K562 (cell line): ENCODE results near the gene POLR3E. TPM values are rescaled to one million over a fixed set of nuclear protein-coding genes. Genes with fewer than 3 reads are reported as not detected.

Experiments
- ATAC-seq: fragments of 200-7000 bp; cut with Tn5 transposase; 3 replicates; pipeline ENCODE4 v1.9.1; 2020; ENCODE audit warnings: moderate library complexity
- BruUV-seq: library from RNA; stranded (reverse); fragments of 400-500 nt; replicated peaks from 2 replicates; lab custom pipeline; 2021; lab: Mats Ljungman, UMichigan
- CTCF ChIA-PET: fragments of 300-600 bp; formaldehyde crosslinking; extraction: SDS; loops from one replicate; lab custom pipeline; 2021; ENCODE audit warnings: low intra/inter-chr PET ratio; lab: Yijun Ruan, JAX
- POLR2A ChIA-PET: fragments of 300-600, 350-650 bp; sonication (Branson Sonifier 250); formaldehyde crosslinking; extraction: SDS; loops from one replicate; lab custom pipeline; 2021; ENCODE audit warnings: antibody characterized with exemption, inconsistent platforms; lab: Yijun Ruan, JAX
- DNase-seq, 4 experiments: peaks; one replicate each; pipeline versions ENCODE4 v3.0.0 to v3.0.0-alpha.2; 2011 to 2018; ENCODE audit warnings: low spot score in 3 of 4, mixed read lengths in 3 of 4; ENCODE audit errors: extremely low read depth in 1 of 4
- FAIRE-seq: peaks from 2 replicates; lab custom pipeline; 2011; peaks lifted over from hg19 to GRCh38; lab: Jason Lieb, UNC
- H2AFZ ChIP-seq: 2 replicates; pipeline ENCODE4 v1.6.0; 2011; ENCODE audit warnings: low read depth, low read length, control low read depth, inconsistent platforms
- H3K27ac ChIP-seq: fragments of 200-600 bp; 3 replicates; pipeline ENCODE4 v1.8.0; 2011; ENCODE audit warnings: low read depth, mild to moderate bottlenecking, control low read depth, inconsistent platforms, low read length, moderate library complexity, mixed read lengths; ENCODE audit errors: extremely low read depth
- H3K27me3 ChIP-seq, 2 experiments: fragments of 300-600 bp in 1 of 2; 2 replicates in 1 of 2; 3 replicates in 1 of 2; pipeline versions ENCODE4 v1.6.0 to v1.8.0; 2011; ENCODE audit warnings: inconsistent platforms in 2 of 2, low read length in 2 of 2, mild to moderate bottlenecking in 1 of 2, mixed read lengths in 1 of 2, moderate library complexity in 1 of 2; ENCODE audit not compliant: control insufficient read depth in 2 of 2, insufficient read depth in 2 of 2
- H3K36me3 ChIP-seq: fragments of 300-600 bp; 3 replicates; pipeline ENCODE4 v1.8.0; 2011; ENCODE audit warnings: mild to moderate bottlenecking, low read length, inconsistent platforms; ENCODE audit not compliant: control insufficient read depth, insufficient read depth
- H3K4me1 ChIP-seq, 2 experiments: fragments of 200-600 bp in 1 of 2; replicated peaks in 1 of 2; 2 replicates in 1 of 2; 3 replicates in 1 of 2; pipeline versions ENCODE4 v1.5.1 to v1.8.0; 2011; ENCODE audit warnings: inconsistent platforms in 2 of 2, low read length in 2 of 2, mild to moderate bottlenecking in 1 of 2, mixed read lengths in 1 of 2, moderate library complexity in 1 of 2; ENCODE audit not compliant: control insufficient read depth in 2 of 2, insufficient read depth in 2 of 2
- H3K4me2 ChIP-seq: 2 replicates; pipeline ENCODE4 v1.6.1; 2011; ENCODE audit warnings: low read length, control low read depth, inconsistent platforms, mixed read lengths; ENCODE audit not compliant: insufficient read depth
- H3K4me3 ChIP-seq: fragments of 200-600 bp; sonication (generic), shearing (Covaris generic); 2 replicates; pipeline ENCODE4 v1.5.1; 2016; ENCODE audit warnings: control low read depth, inconsistent platforms
- H3K79me2 ChIP-seq: fragments of 200-600 bp; 3 replicates; pipeline ENCODE4 v1.8.0; 2011; ENCODE audit warnings: low read length, inconsistent platforms; ENCODE audit not compliant: control insufficient read depth, insufficient read depth
- H3K9ac ChIP-seq, 2 experiments: 2 replicates each; pipeline versions ENCODE4 v1.6.0 to v1.6.1; 2011; ENCODE audit warnings: low read depth in 2 of 2, low read length in 2 of 2, control low read depth in 1 of 2, inconsistent platforms in 1 of 2, mild to moderate bottlenecking in 1 of 2, mixed read lengths in 1 of 2; ENCODE audit not compliant: insufficient read depth in 1 of 2
- H3K9me1 ChIP-seq: one replicate; pipeline ENCODE4 v1.6.0; 2011; ENCODE audit warnings: inconsistent platforms, mild to moderate bottlenecking, low read length, moderate library complexity; ENCODE audit not compliant: control insufficient read depth, insufficient read depth
- H3K9me3 ChIP-seq: replicated peaks from 2 replicates; pipeline ENCODE4 v1.5.1; 2011; ENCODE audit warnings: low read depth, low read length, inconsistent platforms; ENCODE audit not compliant: control insufficient read depth, insufficient read depth
- H4K20me1 ChIP-seq: replicated peaks from 2 replicates; pipeline ENCODE4 v1.6.1; 2011; ENCODE audit warnings: low read length, inconsistent platforms, mixed read lengths; ENCODE audit not compliant: control insufficient read depth, insufficient read depth
- ADNP ChIP-seq: fragments of 200-800 bp; sonication (Bioruptor generic); IDR thresholded peaks from 2 replicates; pipeline ENCODE4 v1.6.1; 2016; ENCODE audit warnings: missing genetic modification characterization, missing compliant biosample characterization
- ARID1B ChIP-seq: fragments of 450-650 bp; IDR thresholded peaks from 2 replicates; pipeline ENCODE4 v1.6.1; 2016; ENCODE audit warnings: antibody characterized with exemption, mild to moderate bottlenecking, inconsistent platforms
- CEBPG ChIP-seq, 3 experiments: fragments of 200-800 bp in 1 of 3; sonication (Bioruptor generic) in 1 of 3; sonication (generic) in 1 of 3; formaldehyde crosslinking in 1 of 3; IDR thresholded peaks in 2 of 3; conservative IDR thresholded peaks in 1 of 3; 2 replicates each; pipeline versions ENCODE4 v1.6.1 to v1.8.0; 2016 to 2022; ENCODE audit warnings: missing compliant biosample characterization in 2 of 3, missing genetic modification characterization in 2 of 3, mild to moderate bottlenecking in 1 of 3, missing genetic modification reagents in 1 of 3
- FOS ChIP-seq: IDR thresholded peaks from 3 replicates; pipeline ENCODE4 v1.6.1; 2011; ENCODE audit not compliant: insufficient read length; ENCODE audit errors: extremely low read depth
- PTTG1 ChIP-seq: fragments of 450-650 bp; IDR thresholded peaks from 2 replicates; pipeline ENCODE4 v1.6.1; 2016; ENCODE audit warnings: low read depth, mild to moderate bottlenecking, missing genetic modification characterization, missing compliant biosample characterization
- WGBS: fragments of 100-300 bp; shearing (Covaris generic); methylation state at CpG from one replicate; pipeline ENCODE4 v1.1.6; 2016; ENCODE audit warnings: low coverage, mixed read lengths; ENCODE audit not compliant: insufficient coverage; ENCODE audit errors: missing lambda C conversion rate; 5-methylcytosine and 5-hydroxymethylcytosine counted together
- in situ Hi-C: fragments of 300-500 bp; cut with MboI; formaldehyde crosslinking; loops from 4 replicates; pipeline ENCODE4 v1.15.0; 2018; ENCODE audit warnings: inconsistent platforms, mixed read lengths
- intact Hi-C: fragments of 100-400 bp; cut with micrococcal nuclease; formaldehyde crosslinking; loops from 2 replicates; pipeline ENCODE4 v1.14.2; 2022
- polyA plus RNA-seq, 8 experiments: library from polyadenylated mRNA; depleted of rRNA in 4 of 8; stranded (reverse) in 5 of 8; unstranded in 3 of 8; fragments of >200 nt; fragmentation: Nextera tagmentation in 2 of 8; fragmentation: Illumina TruSeq in 1 of 8; extraction: Ambion mirVana in 2 of 8; extraction: Trizol in 1 of 8; gene quantifications; 2 replicates each; pipeline versions ENCODE4 v1.2.1 to v1.2.3, GENCODE V29; 2011 to 2014; ENCODE audit warnings: inconsistent platforms in 1 of 8, missing spikeins in 1 of 8
- total RNA-seq, 7 experiments: library from RNA; depleted of rRNA in 6 of 7; stranded (reverse); fragments of >200 nt in 6 of 7; fragmentation: Illumina TruSeq in 2 of 7; extraction: Trizol in 2 of 7; gene quantifications; 2 replicates each; pipeline versions ENCODE4 v1.2.1 to v1.2.3, GENCODE V29; 2011 to 2021; ENCODE audit warnings: low replicate concordance in 1 of 7
- TF ChIP-seq, protein P1 (sequence below): fragments of 250-450 bp; sonication (Bioruptor Pico); IDR thresholded peaks from 2 replicates; pipeline ENCODE4 v1.4.0; 2020

Gene POLR3E
- total and polyA plus RNA-seq, 9 of the 15 experiments (the other 6 are each of a cell fraction or from before 2014, with no cell fraction given) = 17.7 to 151 (median 82.6) TPM

DNA sequence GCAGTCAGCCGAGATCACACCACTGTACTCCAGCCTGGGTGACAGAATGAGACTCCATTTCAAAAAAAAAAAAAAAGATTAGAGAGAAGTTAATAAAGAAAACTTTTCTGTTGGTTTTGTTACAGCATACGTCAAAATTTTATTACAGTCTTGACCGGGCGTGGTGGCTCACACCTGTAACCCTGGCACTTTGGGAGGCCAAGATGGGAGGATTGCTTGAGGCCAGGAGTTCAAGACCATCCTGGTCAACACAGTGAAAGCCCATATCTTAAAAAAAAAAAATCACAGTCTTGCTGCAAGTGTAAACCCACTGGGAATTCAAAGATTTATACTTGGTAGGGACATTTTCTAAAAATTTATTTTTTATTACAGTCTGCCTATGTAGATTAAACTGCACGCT lies 6.2 kb upstream of the POLR3E start:
- H3K79me2 ChIP-seq = no peaks in the 10 kb centered on the region
- no peak overlapping the region for H3K4me3 ChIP-seq
- ChIA-PET POLR2A (no interaction called here), CTCF (no interaction called here)
- ATAC-seq = no peak
- intact Hi-C loops (no loop called here), in situ Hi-C loops (no loop called here)
- peaks cover 6 to 28% of the 10 kb centered on the region in 2 experiments; a peak in 4 of 5 replicates for H3K4me1 ChIP-seq
- no peak for DNase-seq
- 90% methylated on average over 4 of the region's 5 CpGs for WGBS
- BruUV-seq = no TSS peak
- no peaks in the 10 kb centered on the region for H3K9me3 ChIP-seq
- no peaks in the 10 kb centered on the region for H4K20me1 ChIP-seq
- no peak overlapping the region for H2AFZ ChIP-seq
- H3K27me3 ChIP-seq = no peaks in the 10 kb centered on the region
- no peak overlapping the region for H3K27ac ChIP-seq
- peaks cover under 1% of the 10 kb centered on the region; the same call in 1 of the 3 replicates for H3K36me3 ChIP-seq
- no peak for FAIRE-seq
- no peaks in the 10 kb centered on the region for H3K9me1 ChIP-seq
- no peak for TF ChIP-seq FOS
- 0 out of 2 replicates have a peak, but pooled peaks have one; percentile 53 for TF ChIP-seq ADNP (tag)
- TF ChIP-seq PTTG1 = 0 out of 2 replicates have a peak, but pooled peaks have one; percentile 14
- no peak overlapping the region for H3K4me2 ChIP-seq
- H3K9ac ChIP-seq = no peak overlapping the region

DNA sequence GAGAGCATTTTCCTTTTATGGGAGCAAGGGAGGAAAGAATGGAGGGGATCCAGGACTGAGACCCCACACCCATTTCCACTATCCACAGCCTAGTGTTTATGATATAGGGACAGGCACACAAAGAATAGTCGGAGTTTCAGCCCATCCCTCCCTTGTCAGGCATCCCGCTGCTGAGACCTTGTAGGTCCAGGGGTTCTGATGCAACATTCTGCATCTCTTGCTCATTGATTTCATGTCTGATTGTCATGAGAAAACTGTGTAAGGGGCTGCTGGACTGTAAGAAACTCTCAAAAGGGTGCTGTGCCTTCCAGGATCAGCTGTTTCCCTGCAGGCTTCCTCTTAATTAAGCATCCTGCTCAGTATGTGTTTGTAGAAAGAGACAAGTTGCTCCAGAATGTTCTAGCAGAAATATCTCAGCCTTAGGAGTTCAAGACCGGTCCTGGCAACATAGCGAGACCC lies 5.3 kb upstream of the POLR3E start:
- no peaks in the 10 kb centered on the region for H3K27me3 ChIP-seq
- H3K4me3 ChIP-seq = no peak overlapping the region
- ATAC-seq (peak; percentile 80), DNase-seq (peak in 3 of 4 experiments; percentile 8 to 51 (median 35)), FAIRE-seq (no peak)
- no TSS peak for BruUV-seq
- in situ Hi-C loops (no loop called here), intact Hi-C loops (no loop called here)
- 29% methylated on average over 4 of the region's 4 CpGs for WGBS
- no peaks in the 10 kb centered on the region for H3K36me3 ChIP-seq
- no peaks in the 10 kb centered on the region for H4K20me1 ChIP-seq
- H3K9me3 ChIP-seq = no peaks in the 10 kb centered on the region
- H3K4me2 ChIP-seq = peak overlapping the region; percentile 54
- CTCF ChIA-PET = no interaction called here
- peak overlapping the region; percentile 9; the same call in 1 of the 2 replicates for H2AFZ ChIP-seq
- peaks cover 3 to 21% of the 10 kb centered on the region in 2 experiments; a peak in 4 of 5 replicates for H3K4me1 ChIP-seq
- no peaks in the 10 kb centered on the region for H3K79me2 ChIP-seq
- no peaks in the 10 kb centered on the region for H3K9me1 ChIP-seq
- POLR2A ChIA-PET = no interaction called here
- no peak overlapping the region; the same call in 2 of the 3 replicates for H3K27ac ChIP-seq
- H3K9ac ChIP-seq = peak overlapping the region in 1 of 2 experiments; percentile 20; a peak in 2 of 4 replicates
- TF ChIP-seq, protein P1, sequence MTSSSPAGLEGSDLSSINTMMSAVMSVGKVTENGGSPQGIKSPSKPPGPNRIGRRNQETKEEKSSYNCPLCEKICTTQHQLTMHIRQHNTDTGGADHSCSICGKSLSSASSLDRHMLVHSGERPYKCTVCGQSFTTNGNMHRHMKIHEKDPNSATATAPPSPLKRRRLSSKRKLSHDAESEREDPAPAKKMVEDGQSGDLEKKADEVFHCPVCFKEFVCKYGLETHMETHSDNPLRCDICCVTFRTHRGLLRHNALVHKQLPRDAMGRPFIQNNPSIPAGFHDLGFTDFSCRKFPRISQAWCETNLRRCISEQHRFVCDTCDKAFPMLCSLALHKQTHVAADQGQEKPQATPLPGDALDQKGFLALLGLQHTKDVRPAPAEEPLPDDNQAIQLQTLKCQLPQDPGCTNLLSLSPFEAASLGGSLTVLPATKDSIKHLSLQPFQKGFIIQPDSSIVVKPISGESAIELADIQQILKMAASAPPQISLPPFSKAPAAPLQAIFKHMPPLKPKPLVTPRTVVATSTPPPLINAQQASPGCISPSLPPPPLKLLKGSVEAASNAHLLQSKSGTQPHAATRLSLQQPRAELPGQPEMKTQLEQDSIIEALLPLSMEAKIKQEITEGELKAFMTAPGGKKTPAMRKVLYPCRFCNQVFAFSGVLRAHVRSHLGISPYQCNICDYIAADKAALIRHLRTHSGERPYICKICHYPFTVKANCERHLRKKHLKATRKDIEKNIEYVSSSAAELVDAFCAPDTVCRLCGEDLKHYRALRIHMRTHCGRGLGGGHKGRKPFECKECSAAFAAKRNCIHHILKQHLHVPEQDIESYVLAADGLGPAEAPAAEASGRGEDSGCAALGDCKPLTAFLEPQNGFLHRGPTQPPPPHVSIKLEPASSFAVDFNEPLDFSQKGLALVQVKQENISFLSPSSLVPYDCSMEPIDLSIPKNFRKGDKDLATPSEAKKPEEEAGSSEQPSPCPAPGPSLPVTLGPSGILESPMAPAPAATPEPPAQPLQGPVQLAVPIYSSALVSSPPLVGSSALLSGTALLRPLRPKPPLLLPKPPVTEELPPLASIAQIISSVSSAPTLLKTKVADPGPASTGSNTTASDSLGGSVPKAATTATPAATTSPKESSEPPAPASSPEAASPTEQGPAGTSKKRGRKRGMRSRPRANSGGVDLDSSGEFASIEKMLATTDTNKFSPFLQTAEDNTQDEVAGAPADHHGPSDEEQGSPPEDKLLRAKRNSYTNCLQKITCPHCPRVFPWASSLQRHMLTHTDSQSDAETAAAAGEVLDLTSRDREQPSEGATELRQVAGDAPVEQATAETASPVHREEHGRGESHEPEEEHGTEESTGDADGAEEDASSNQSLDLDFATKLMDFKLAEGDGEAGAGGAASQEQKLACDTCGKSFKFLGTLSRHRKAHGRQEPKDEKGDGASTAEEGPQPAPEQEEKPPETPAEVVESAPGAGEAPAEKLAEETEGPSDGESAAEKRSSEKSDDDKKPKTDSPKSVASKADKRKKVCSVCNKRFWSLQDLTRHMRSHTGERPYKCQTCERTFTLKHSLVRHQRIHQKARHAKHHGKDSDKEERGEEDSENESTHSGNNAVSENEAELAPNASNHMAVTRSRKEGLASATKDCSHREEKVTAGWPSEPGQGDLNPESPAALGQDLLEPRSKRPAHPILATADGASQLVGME (CRISPR knock-in tag) = 0 out of 2 replicates have a peak, but pooled peaks have one; percentile 70
- TF ChIP-seq ARID1B = peak; percentile 38; the same call in 1 of the 2 replicates
- TF ChIP-seq CEBPG (CRISPR knock-in tag; IDR thresholded peaks at IDR 0.05) = peak; percentile 99
- TF ChIP-seq CEBPG (tag; conservative IDR thresholded peaks at IDR 0.05 in 1 of 2, IDR thresholded peaks at IDR 0.05 in 1 of 2) = peak; percentile 97 to 99
